ENCODE results near the gene CSRNP3.

The CSRNP3 gene

GRCh38 chr2:165691615-165692014, 222.1 kb downstream of the CSRNP3 start:
- peak in 3 of 14 donors; percentile 9 to 35 (median 11) for DNase-seq

- peak in 1 of 14 donors; percentile 10 for DNase-seq
These were observed 223.4 kb downstream of the CSRNP3 start for GRCh38 chr2:165692906-165693305.

GRCh38 chr2:165693838-165694237, 224.3 kb downstream of the CSRNP3 start:
- DNase-seq, result peak in 1 of 14 donors; percentile 35

GRCh38 chr2:165697748-165698443, 228.4 kb downstream of the CSRNP3 start:
- DNase-seq, result no peak

- peak in 4 of 14 donors; percentile 8 to 18 (median 16) for DNase-seq
These were observed 229.0 kb downstream of the CSRNP3 start for GRCh38 chr2:165698444-165698884.

GRCh38 chr2:165699946-165700345, 230.4 kb downstream of the CSRNP3 start:
- DNase-seq, result no peak

GRCh38 chr2:165700531-165700930, 231.0 kb downstream of the CSRNP3 start:
- DNase-seq, result peak in 1 of 14 donors; percentile 15

- DNase-seq, result no peak
These were observed 231.6 kb downstream of the CSRNP3 start for GRCh38 chr2:165701147-165701546.

- DNase-seq, result no peak
These were observed 237.5 kb downstream of the CSRNP3 start for GRCh38 chr2:165706960-165707487.

GRCh38 chr2:165716091-165716490, 246.6 kb downstream of the CSRNP3 start:
- no peak for DNase-seq

- peak in 9 of 14 donors; percentile 5 to 57 (median 8) for DNase-seq
These were observed 249.2 kb downstream of the CSRNP3 start for GRCh38 chr2:165718610-165719210.

GRCh38 chr2:165720511-165720910, 251.0 kb downstream of the CSRNP3 start:
- DNase-seq, result no peak

GRCh38 chr2:165725421-165725820, 255.9 kb downstream of the CSRNP3 start:
- no peak for DNase-seq
